C4-2B (cell line): ENCODE results near the gene BPGM.

Experiments used
- H3K27ac ChIP-seq: fragments of 450-650 bp; 2 replicates; pipeline ENCODE4 v1.5.1; 2017
- CTCF ChIP-seq: fragments of 450-650 bp; conservative IDR thresholded peaks from 2 replicates; pipeline ENCODE4 v1.5.1; 2017; ENCODE audit warnings: mild to moderate bottlenecking
- ZFX ChIP-seq: fragments of 450-650 bp; IDR thresholded peaks from 2 replicates; pipeline ENCODE4 v1.6.1; 2017

BPGM gene

DNA sequence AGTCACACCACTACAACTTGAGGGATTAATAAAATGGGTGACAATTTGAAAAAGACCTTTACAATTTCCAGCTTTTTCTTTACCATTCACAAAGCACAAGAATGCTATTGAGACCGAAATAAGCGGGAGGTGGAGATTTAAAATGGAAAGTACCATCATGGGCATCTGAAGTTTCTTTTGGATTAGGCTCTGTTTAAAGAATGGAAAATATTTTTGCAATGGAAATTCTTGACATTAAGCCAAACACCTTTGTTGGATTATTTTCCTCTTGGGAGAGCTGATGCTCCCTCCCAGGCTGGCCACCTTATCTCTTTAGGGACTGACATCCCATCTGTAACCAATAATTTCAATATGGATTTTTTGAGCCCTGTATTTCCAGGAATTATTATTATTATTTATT lies 62.5 kb downstream of the BPGM start:
- TF ChIP-seq CTCF = no peak

GRCh38 chr7:134710511-134710853 lies 63.8 kb downstream of the BPGM start:
- TF ChIP-seq ZFX (no peak), CTCF (no peak)
- no peak overlapping the region for H3K27ac ChIP-seq

More for the DNA sequence above, 62.5 kb downstream of the BPGM start:
- H3K27ac ChIP-seq = no peak overlapping the region

DNA sequence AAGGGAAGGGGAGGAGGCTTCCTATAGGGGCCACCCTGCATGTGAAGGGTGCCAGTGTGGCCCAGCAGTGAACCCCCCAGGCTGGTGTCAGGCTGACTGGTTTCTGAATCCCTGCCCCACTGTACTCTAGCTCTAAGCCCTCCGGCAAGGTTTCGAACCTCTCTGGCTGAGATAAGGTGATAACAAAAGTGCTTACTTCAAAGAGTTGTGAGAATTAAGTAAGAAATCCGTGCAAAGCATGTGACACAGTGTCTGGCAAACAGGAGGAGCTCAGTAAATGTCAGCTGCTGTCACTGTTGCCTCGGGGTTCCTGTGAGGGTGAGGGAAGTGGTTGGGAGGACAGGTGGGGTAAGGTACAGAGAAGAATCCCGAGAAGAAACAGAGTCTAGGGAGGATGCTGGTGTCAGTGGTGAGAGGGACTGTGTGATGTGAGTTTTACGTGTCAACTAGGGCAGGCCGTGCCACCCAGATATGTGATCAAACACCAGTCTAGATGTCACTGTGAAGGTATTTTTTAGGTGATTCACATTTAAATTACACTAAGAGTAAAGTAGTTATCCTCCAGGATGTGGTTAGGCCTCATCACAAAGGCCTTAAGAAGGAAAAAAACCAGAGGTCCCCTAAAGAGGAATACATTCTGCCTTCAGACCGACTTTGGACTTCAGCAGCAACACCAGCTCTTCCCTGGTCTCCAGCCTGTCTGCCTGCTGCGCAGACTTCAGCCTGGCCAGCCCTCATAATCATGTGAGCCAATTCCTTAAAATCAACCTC lies 64.4 kb downstream of the BPGM start:
- TF ChIP-seq ZFX (no peak), CTCF (no peak)
- no peak overlapping the region for H3K27ac ChIP-seq

- no peak for TF ChIP-seq ZFX
- TF ChIP-seq CTCF = no peak
- H3K27ac ChIP-seq = no peak overlapping the region
These were observed 65.5 kb downstream of the BPGM start for GRCh38 chr7:134712196-134712595.

DNA sequence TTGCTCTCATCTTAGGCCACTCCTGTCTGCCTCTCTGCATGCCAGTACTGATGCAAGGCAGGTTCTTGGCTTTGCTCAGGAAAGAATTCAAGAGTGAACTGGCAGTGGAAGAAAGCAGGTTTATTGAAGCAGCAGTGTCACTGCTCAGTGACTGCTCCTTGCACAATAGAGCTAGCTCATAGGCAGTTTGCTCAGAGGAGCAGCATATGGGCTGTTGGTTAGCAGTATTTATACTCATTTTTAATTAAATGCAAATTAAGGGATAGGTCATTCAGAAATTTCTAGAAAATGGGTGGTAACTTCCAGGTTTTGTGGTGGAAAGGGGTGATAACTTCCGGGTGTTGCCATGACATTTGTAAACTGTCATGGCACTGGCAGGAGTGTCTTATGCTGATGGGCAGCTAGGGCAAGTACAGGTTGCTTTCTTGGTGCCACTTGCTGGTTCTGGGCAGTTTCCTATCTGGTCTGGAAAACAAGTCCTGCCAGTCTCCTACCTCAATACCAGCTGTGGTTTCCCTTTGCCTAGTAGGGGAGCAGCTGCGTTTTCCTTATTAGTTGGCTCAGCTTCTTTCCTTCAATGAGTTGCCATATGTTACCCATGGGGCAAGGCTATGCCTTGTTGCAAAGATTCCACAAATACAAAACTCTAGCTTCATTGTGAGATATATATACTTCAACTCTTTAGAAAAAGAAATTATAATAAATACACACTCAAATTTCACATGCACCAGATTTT lies 68.0 kb downstream of the BPGM start:
- TF ChIP-seq ZFX (no peak), CTCF (no peak)
- H3K27ac ChIP-seq = no peak overlapping the region

- no peak overlapping the region for H3K27ac ChIP-seq
- TF ChIP-seq ZFX (no peak), CTCF (no peak)
These were observed 71.7 kb downstream of the BPGM start for GRCh38 chr7:134718211-134718875.
